Body of pancreas (tissue), 4 donors: ENCODE data around the gene C12orf60. TPM values are rescaled to one million over a fixed set of nuclear protein-coding genes. Genes with fewer than 3 reads are reported as not detected.

ENCODE experiments used
- ATAC-seq: fragments of 150-250 bp; one replicate; pipeline ENCODE4 v1.9.1; 2016
- DNase-seq, 4 donors: peaks; one replicate each; pipeline ENCODE4 v3.0.0-alpha.2; 2019
- H3K27ac ChIP-seq, 4 donors: fragments of 200-600 bp; sonication (generic); 1 replicate in 3 of 4; 2 replicates in 1 of 4; pipeline versions ENCODE4 v1.5.1 to v1.6.1; 2016 to 2019; ENCODE audit warnings: mild to moderate bottlenecking in 1 of 4, mixed read lengths in 1 of 4, moderate library complexity in 1 of 4
- H3K27me3 ChIP-seq, 2 donors: fragments of 200-600 bp; sonication (generic); one replicate each; pipeline ENCODE4 v1.6.0; 2016; ENCODE audit warnings: mild to moderate bottlenecking in 1 of 2
- H3K36me3 ChIP-seq, 2 donors: fragments of 200-600 bp; sonication (generic); replicated peaks in 1 of 2; 2 replicates each; pipeline ENCODE4 v1.5.1; 2016; ENCODE audit warnings: low read depth in 2 of 2; ENCODE audit not compliant: insufficient read depth in 1 of 2
- H3K4me1 ChIP-seq: fragments of 200-600 bp; sonication (generic); one replicate; pipeline ENCODE4 v1.6.0; 2016
- H3K4me3 ChIP-seq, 2 donors: fragments of 200-600 bp; sonication (generic); 1 replicate in 1 of 2; 2 replicates in 1 of 2; pipeline ENCODE4 v1.5.1; 2016 to 2019
- H3K9me3 ChIP-seq, 3 donors: fragments of 200-600 bp; sonication (generic); 1 replicate in 2 of 3; 2 replicates in 1 of 3; pipeline ENCODE4 v1.5.1; 2016
- POLR2A ChIP-seq, 3 donors: fragments of 450-650 bp; IDR thresholded peaks; one replicate each; pipeline ENCODE4 v1.6.1; 2016; ENCODE audit warnings: antibody characterized with exemption in 3 of 3, mild to moderate bottlenecking in 2 of 3
- WGBS, 2 donors: methylation state at CpG; one replicate each; pipeline ENCODE4 v1.1.5; 2017; 5-methylcytosine and 5-hydroxymethylcytosine counted together
- intact Hi-C: fragments of 100-400 bp; cut with DNase I; formaldehyde crosslinking; loops from one replicate; pipeline ENCODE4 v1.15.1; 2023
- total RNA-seq, 2 donors: library from RNA; depleted of rRNA; stranded (reverse); fragments of >200 nt; gene quantifications; one replicate each; pipeline ENCODE4 v1.1.0, GENCODE V29; 2016
- TF ChIP-seq, protein P1 (sequence below), 7 experiments: fragments of 450-650 bp in 4 of 7; fragments of 200-600 bp in 3 of 7; sonication (generic) in 3 of 7; IDR thresholded peaks; one replicate each; pipeline ENCODE4 v1.5.1; 2016 to 2019; ENCODE audit warnings: antibody characterized with exemption in 7 of 7

Gene C12orf60
- total RNA-seq, 2 donors from 2014 or later = 1.8 TPM; not detected in 1

DNA sequence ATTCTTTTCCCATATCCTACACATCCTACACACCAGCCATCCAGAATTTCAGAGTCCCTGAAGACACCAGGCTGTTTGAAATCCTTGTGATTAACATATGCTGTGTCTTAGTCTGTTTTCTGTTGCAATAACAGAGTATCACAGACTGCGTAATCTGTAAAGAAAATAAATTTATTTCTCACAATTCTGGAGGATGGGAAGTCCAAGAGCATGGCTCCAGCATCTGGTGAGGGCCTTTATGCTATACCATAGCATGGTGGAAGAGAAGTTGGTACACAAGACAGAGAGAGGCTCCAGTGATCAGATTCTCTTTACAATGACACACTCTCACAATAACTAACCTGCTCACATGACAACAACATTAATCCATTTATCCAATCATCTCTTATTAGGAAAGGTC is 35.8 kb downstream of the C12orf60 start:
- Histone ChIP-seq H3K9me3 (no peaks in the 10 kb centered on the region), H3K36me3 (no peaks in the 10 kb centered on the region), H3K4me3 (no peak overlapping the region), H3K4me1 (peaks cover 38% of the 10 kb centered on the region), H3K27me3 (no peaks in the 10 kb centered on the region), H3K27ac (no peak overlapping the region)
- ATAC-seq (no peak), DNase-seq (no peak)
- intact Hi-C loops = no loop called here
- 89 to 100% methylated on average over 1 of the region's 1 CpG for WGBS, 2 donors
- TF ChIP-seq, protein P1, sequence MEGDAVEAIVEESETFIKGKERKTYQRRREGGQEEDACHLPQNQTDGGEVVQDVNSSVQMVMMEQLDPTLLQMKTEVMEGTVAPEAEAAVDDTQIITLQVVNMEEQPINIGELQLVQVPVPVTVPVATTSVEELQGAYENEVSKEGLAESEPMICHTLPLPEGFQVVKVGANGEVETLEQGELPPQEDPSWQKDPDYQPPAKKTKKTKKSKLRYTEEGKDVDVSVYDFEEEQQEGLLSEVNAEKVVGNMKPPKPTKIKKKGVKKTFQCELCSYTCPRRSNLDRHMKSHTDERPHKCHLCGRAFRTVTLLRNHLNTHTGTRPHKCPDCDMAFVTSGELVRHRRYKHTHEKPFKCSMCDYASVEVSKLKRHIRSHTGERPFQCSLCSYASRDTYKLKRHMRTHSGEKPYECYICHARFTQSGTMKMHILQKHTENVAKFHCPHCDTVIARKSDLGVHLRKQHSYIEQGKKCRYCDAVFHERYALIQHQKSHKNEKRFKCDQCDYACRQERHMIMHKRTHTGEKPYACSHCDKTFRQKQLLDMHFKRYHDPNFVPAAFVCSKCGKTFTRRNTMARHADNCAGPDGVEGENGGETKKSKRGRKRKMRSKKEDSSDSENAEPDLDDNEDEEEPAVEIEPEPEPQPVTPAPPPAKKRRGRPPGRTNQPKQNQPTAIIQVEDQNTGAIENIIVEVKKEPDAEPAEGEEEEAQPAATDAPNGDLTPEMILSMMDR (IDR thresholded peaks at IDR 0.05) = no peak
- no peak for TF ChIP-seq POLR2A (IDR thresholded peaks at IDR 0.05)

DNA sequence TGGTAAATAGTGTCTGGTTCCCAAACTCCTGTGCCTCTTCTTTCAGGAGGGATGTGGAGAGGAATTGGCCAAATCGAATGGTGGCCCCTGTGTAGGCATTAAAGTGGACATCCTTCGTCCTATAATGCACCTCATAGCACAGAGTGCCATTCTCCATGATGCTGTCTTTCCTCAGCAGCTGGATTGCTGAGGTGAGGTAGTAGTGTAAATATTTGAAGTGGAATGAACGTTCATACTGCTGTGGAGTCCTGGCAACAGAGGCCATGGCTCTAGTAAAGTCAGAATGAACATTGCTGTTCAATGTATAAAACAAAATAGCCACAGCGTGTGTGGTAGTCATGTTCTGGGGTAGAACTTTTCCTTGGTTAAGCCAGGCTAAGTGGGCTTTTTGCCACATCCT is 37.1 kb downstream of the C12orf60 start:
- Histone ChIP-seq H3K4me1 (peaks cover 46% of the 10 kb centered on the region), H3K9me3 (no peaks in the 10 kb centered on the region), H3K4me3 (no peak overlapping the region), H3K27ac (peak overlapping the region in 3 of 4 donors; percentile 63 to 84 (median 75)), H3K27me3 (no peaks in the 10 kb centered on the region), H3K36me3 (no peaks in the 10 kb centered on the region)
- ATAC-seq (no peak), DNase-seq (peak in 1 of 4 donors; percentile 26)
- TF ChIP-seq, protein P1 (IDR thresholded peaks at IDR 0.05) = no peak
- no peak for TF ChIP-seq POLR2A (IDR thresholded peaks at IDR 0.05)
- intact Hi-C loops = no loop called here
- WGBS, 2 donors = 65 to 77% methylated on average over 4 of the region's 4 CpGs

DNA sequence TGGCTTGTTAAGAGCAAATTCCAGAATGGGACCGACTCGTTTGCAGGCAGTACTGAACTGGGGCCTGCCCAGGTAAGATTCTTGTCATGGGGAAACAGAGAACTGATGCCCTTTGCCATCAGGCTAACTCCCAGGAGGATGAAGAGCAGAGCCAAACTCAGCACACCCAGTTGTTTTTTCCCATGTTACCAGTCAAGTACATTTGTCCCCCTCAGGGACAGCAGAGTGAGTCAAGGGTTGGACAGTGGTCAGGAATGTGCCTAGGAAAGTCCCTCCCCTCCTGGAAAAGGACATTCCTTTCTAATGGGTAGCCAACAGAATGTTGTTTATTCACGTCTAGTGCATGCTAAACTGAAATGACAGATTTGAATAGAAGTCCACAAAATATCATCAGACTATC is 38.3 kb downstream of the C12orf60 start:
- Histone ChIP-seq H3K9me3 (no peaks in the 10 kb centered on the region), H3K27ac (peak overlapping the region; percentile 63 to 84 (median 72)), H3K27me3 (no peaks in the 10 kb centered on the region), H3K36me3 (no peaks in the 10 kb centered on the region), H3K4me3 (no peak overlapping the region), H3K4me1 (peaks cover 57% of the 10 kb centered on the region)
- intact Hi-C loops = no loop called here
- DNase-seq (peak; percentile 68 to 83 (median 76)), ATAC-seq (peak; percentile 92)
- WGBS, 2 donors = 3 to 17% methylated on average over 3 of the region's 3 CpGs
- TF ChIP-seq POLR2A (IDR thresholded peaks at IDR 0.05) = peak in 2 of 3 donors; percentile 32 to 38
- TF ChIP-seq, protein P1 (IDR thresholded peaks at IDR 0.05) = no peak

DNA sequence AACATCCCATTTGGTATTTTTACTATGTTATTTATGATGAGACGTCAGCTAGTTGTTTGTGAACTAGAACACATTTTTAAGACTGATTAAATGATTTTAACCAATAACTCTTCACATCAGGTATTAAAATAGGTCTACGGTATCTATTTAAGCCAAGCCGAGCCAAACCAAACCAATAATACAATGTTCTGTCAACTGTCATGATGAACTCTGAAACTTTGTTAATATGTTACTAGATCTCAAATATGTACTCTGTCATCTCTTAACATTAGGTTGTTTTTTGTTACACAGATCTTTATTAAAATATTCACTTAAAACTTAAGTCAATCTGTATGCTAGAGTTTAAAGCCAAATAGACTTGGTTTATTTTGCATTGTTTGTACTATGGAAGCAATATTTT is 38.8 kb downstream of the C12orf60 start:
- TF ChIP-seq POLR2A (IDR thresholded peaks at IDR 0.05) = no peak
- TF ChIP-seq, protein P1 (IDR thresholded peaks at IDR 0.05) = no peak
- ATAC-seq = no peak
- intact Hi-C loops = no loop called here

DNA sequence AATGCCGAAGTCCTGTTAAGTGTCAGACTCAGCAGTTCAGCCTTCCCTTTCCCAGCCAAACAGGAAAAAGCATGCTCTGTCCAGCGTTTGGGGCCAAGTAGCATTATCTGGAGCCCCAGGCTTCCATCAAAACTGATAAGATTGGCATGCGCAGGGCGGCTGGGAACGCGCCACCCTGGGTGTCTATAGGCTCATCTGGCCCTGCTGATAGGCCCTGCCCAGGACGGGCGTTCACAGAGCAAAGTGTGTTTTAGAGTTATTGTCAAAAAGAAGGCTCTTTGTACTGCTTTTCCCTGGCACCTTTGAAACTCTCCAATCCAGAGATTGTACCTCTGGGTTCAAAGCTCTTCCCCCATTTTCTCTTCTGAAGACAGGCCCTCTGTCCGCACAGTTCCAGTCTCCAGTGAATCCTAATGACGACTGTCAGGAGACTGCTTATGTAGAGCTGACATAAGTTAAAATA is 40.0 kb downstream of the C12orf60 start, which contains the start of gene ART4:
ART4 (minus strand) TSS at position 102 of the 463 bp plus-strand sequence. CDS start 413 bp downstream, outside the sequence.
- Histone ChIP-seq H3K4me3 (no peak within 1 kb of the TSS), H3K27me3 (no peaks in the 10 kb centered on the region), H3K4me1 (peaks cover 67% of the 10 kb centered on the region), H3K36me3 (no peaks in the 10 kb centered on the region), H3K9me3 (no peaks in the 10 kb centered on the region), H3K27ac (peak within 1 kb of the TSS; percentile 48 to 84 (median 69))
- ATAC-seq (no peak), DNase-seq (peak in 3 of 4 donors; percentile 19 to 26 (median 25))
- intact Hi-C loops = no loop called here
- TF ChIP-seq POLR2A (IDR thresholded peaks at IDR 0.05) = no peak
- TF ChIP-seq, protein P1 (IDR thresholded peaks at IDR 0.05) = no peak
- WGBS, 2 donors = 33 to 34% methylated on average over 10 of the region's 10 CpGs

More for the DNA sequence above, 38.8 kb downstream of the C12orf60 start:
- Histone ChIP-seq H3K9me3 (no peaks in the 10 kb centered on the region), H3K36me3 (no peaks in the 10 kb centered on the region), H3K27ac (peak overlapping the region; percentile 48 to 84 (median 69)), H3K4me1 (peaks cover 63% of the 10 kb centered on the region), H3K27me3 (no peaks in the 10 kb centered on the region), H3K4me3 (no peak overlapping the region)
- WGBS, 2 donors = 8 to 16% methylated on average over 3 of the region's 3 CpGs
- DNase-seq = no peak
